NCI-H1048 (cell line): ENCODE measurements around the gene C4orf50.
A peak's percentile ranks its signal among the peaks of the same experiment; 100 is the strongest.

Experiments used
- DNase-seq: peaks from one replicate; lab custom pipeline; 2025; lab: John Stamatoyannopoulos, UW

The C4orf50 gene

DNA sequence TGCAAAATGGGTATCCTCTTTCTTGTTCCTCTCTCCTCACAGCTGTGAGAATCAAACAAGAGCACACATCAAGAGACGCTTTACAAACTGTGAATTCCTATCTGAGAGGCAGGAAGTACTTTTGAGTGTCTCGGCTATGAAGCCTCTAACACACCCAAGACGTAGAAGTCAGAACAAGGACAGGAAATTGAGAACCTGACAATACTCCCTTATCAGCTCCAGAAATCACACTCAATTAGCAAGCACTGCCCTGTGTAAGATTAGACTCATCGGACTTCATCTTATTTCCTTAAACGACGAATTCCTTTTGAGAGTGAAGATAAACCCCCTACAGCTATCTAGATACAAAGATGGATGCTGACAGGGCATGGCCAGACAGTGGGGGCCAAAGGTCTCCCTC lies 74.7 kb downstream of the C4orf50 start:
- no peak for DNase-seq

- no peak for DNase-seq
Measured at GRCh38 chr4:5942947-5943346, 75.3 kb downstream of the C4orf50 start.

DNA sequence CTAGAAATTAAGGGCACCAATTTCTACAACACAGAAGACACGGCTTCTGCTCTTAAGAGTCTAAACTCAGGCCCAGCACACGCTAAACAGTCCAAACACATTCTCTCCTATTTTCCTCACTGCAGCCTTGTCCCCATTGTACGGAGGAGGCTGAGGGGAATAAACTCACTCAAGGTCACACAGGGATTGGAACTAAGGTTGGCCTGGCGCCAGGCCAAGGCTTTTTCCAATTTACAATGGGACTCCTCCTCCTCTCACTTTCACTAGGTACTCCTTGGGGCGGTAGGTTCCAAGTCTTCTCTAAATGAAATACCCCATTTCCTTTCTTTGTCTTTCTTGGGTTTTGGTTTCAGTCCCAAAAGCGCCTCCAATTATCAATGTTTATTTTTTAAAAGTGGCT lies 76.6 kb downstream of the C4orf50 start:
- no peak for DNase-seq

DNA sequence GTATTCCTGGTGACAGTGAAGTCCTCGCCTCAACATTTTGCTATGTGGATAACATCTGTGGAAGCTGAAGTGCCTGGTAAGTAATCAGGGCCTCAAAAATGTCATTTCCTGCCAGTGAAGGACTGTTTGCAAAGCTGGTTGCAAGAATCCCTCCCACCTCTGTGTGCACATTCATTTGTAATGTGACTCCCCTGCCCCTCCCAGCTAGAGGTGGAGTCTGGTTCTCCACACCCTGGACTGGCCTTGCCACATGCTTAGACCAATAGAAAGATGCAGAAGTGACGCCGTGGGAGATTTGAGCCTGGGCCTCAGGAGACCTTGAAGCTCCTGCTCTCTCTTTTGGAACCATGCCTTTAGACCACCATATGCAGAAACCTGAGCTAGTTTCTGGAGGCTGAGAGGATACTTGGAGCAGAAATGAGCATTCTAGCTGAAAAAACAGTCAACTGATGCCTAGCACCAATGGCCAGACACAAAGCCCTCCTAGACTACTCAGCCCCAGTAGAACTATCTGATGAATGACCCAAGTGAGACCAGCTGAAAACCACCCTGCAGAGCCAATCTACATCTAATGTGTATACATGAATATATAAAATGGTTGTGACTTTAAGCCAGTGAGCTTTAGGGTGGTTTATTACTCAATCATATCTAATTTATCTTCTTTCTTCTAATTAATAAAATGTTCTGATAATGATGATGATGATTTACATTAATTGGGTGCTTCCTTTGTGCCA lies 77.6 kb downstream of the C4orf50 start:
- peak; percentile 13 for DNase-seq

DNA sequence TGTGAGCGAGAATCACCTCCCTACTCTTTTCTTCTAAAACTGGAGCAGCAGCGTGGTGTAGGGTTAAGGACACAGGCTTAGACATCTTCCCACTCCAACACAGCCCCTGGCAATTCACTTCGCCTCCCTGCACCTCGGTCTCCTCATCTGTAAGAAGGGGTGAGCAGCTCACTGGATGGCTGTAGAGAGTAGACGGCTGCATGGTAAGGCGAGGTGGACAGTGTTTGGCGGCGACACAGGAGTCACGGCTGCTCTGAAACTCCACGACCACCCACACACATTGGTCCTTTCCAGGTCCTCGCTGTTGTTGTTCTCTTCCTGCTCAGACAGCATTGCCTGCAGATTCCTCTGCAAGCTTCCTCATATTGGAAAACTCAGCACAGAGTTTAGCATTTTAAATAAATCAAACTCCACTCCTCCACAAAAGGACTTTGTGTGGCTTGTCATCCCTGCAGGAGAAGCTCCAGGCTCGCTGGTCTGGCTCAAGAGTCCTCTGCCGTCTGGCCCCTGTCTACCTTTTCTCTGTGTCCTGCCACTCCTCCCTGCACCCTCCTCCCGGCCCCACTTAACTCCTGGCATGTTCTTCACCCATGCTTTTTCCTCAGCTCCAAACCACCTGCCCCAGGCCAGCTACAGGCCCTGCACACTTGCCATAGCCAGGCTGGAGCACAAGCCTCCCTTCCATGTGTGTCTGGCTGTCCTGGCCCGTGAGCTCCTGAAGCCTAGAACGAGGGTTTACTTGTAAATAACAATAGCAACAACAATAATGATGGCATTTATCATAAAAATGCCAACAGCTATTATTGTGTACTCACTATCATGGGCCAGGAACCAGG lies 84.0 kb downstream of the C4orf50 start:
- no peak for DNase-seq

DNA sequence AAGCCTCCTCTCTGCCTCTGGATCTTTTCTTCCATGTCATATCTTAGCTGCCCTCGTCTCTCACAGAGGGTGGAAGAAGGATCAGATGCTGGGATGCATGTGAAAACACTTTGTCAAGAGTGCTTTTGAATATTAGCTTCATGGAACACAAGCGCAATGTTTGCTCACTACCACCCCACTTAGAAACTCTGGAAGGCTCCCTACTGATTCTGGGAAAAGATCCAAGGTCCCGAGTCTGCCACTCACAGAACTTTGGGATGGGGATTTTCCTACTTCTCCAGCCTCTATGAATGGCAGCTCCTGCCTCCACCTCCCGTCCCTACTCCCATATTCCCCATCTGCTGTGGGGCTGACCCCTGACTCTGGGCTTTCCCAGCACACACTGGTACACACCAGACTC lies 85.1 kb downstream of the C4orf50 start:
- no peak for DNase-seq

DNA sequence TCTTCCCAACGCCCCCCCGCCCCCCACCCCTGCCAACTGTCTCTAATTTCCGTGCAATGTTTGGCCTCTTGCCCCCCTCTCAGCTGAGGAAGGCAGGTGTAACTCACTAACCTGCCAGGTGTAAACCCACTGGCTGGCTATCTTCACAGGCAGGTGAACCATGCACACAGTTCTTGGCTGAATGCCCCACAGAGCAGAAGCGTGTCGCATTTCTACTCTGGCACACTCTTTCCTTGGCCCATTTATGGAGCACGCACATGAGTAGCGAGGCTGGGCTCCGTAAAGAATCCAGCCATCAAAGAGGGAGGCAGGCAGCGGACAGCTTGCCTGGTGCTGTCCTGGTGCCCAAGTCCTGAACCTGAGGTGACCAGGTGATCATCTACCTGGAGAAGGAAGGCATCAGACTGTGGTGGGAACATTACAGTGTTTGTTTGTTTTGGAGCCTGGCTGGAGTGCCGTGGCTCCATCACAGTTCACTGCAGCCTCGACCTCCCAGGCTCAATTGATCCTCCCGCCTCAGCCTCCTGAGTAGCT lies 86.1 kb downstream of the C4orf50 start:
- DNase-seq: no peak

GRCh38 chr4:5931526-5931925 lies 86.7 kb downstream of the C4orf50 start:
- DNase-seq: no peak

DNA sequence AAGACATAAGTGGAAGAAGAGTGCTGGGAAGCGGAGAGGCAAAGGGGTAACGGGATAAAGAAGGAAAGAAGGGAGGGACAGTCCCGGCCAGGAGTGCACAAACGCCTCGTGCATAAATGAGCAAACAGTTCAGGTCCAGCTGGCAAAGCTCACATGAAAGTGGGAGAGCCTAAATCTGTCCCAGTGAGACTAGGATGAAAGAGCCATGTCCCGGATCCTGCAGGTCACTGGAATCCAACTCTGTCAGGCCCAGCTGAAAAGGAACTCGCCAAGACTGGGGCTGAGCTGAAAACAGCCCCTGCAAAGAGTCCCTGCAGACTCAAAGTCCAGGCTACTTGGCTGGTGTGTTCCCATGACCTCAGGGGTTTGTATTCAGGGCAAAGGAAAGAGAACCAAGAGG lies 87.4 kb downstream of the C4orf50 start:
- DNase-seq: no peak

- no peak for DNase-seq
Measured at GRCh38 chr4:5930456-5930855, 87.8 kb downstream of the C4orf50 start.

GRCh38 chr4:5928844-5929420 lies 89.3 kb downstream of the C4orf50 start:
- DNase-seq: no peak

GRCh38 chr4:5928274-5928673 lies 90.0 kb downstream of the C4orf50 start:
- no peak for DNase-seq

DNA sequence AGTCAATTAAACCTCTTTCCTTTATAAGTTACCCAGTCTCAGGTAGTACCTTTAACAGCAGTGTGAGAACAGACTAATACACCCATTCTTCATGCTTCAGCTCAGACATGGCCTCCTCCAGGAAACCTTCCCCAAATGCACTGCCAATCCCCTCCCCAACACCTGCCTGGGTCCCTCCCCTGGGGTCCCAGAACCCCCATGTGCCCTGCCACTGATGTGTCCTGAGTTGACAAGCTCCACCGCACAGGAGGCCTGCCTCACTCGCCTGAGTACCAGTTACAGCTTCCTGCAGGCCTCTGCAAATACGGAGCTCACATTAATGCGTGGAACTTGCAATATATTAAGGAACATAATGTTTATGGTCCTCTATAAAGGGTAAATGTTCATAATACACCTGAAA lies 90.5 kb downstream of the C4orf50 start:
- no peak for DNase-seq

DNA sequence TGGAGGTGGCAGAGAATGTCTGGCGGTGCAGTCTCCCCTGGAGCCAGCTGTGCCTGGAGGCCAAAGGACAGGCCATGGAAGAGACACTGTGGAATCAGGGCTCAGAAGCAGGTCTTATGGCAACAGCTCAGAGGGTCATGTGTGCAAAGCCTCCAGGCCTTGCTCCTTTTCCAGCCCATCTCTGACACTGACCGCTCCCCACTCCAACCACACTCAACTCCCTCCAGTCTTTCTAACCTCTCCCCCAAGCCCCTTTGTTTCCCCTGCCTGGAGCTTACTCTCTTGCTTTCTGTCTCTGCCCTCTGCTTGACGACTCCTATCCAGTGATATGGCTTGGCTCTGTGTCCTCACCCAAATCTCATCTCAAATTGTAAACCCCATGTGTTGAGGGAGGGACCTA lies 91.1 kb downstream of the C4orf50 start:
- no peak for DNase-seq

- DNase-seq: no peak
Measured at GRCh38 chr4:5926598-5926997, 91.6 kb downstream of the C4orf50 start.

GRCh38 chr4:5925419-5926200 lies 92.6 kb downstream of the C4orf50 start:
- no peak for DNase-seq

- DNase-seq: no peak
Measured at GRCh38 chr4:5924461-5925125, 93.6 kb downstream of the C4orf50 start.

DNA sequence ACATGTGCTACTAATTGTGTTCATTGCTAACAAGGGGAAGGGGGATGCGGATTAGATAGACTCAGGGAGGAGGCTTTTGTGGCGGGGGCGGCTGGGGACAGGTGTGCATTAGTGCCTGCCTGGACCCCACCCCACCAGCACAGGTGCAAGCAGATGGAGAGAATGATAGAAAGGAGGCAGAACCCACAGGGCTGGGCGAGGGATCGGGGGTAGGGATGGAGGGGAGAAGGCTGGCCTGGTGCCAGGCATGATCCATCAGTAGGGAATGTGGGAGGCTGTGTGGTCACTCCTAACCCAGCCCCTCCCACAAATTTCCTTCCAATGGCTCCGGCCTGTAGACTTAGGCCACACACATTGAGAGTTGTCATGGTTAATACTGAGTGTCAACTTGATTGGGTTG lies 94.9 kb downstream of the C4orf50 start:
- no peak for DNase-seq

- no peak for DNase-seq
Measured at GRCh38 chr4:5922556-5922955, 95.7 kb downstream of the C4orf50 start.

GRCh38 chr4:5921981-5922380 lies 96.2 kb downstream of the C4orf50 start:
- DNase-seq: no peak
